Measurements from ENCODE around the gene SLC49A3. TPM values are rescaled to one million over a fixed set of nuclear protein-coding genes. Genes with fewer than 3 reads are reported as not detected.
"Not testable (repeated sequence)": the region's sequence is repeated elsewhere in the genome, so short reads cannot be mapped to it uniquely, and the experiment has no call there.

SLC49A3 gene
- total and polyA plus RNA-seq, 2 of the 13 experiments (the other 11 are each of a cell fraction or from before 2014, with no cell fraction given): 0.07 to 0.17 TPM

GRCh38 chr4:699816-700580, 11.0 kb upstream of the SLC49A3 start:
- Histone ChIP-seq H3K4me2 (ENCODE audit: low read depth, low read length) (peak overlapping the region; percentile 72), H3K9me3 (ENCODE audit: low read length) (no peaks in the 10 kb centered on the region), H3K9ac (ENCODE audit: insufficient read depth, low read depth, low read length) (peak overlapping the region; percentile 29; the same call in 1 of the 2 replicates), H3K4me3 (replicated peaks in 1 of 3; ENCODE audit: insufficient read depth in 1 of 3, low read depth in 2 of 3, low read length in 3 of 3) (peak overlapping the region in 2 of 3 experiments; percentile 31 to 50; a peak in 3 of 6 replicates), H4K20me1 (ENCODE audit: insufficient read depth, low read length) (no peaks in the 10 kb centered on the region), H3K27ac (ENCODE audit: extremely low read length, insufficient read depth, low read length) (no peak overlapping the region), H2AFZ (ENCODE audit: low read length) (peak overlapping the region; percentile 93), H3K27me3 (ENCODE audit: control insufficient read depth in 1 of 2, insufficient read depth in 2 of 2, low read length in 2 of 2) (peaks cover 3 to 23% of the 10 kb centered on the region in 2 experiments; a peak in 2 of 5 replicates), H3K4me1 (ENCODE audit: insufficient read depth, low read length) (peaks cover 41% of the 10 kb centered on the region), H3K79me2 (ENCODE audit: insufficient read depth, low read length) (no peaks in the 10 kb centered on the region), H3K36me3 (replicated peaks in 1 of 2; ENCODE audit: control insufficient read depth in 1 of 2, insufficient read depth in 2 of 2, low read length in 2 of 2) (no peaks in the 10 kb centered on the region)
- TF ChIP-seq ZNF883 (CRISPR knock-in tag; IDR thresholded peaks at IDR 0.05; ENCODE audit: not compliant biosample characterization): no peak
- TF ChIP-seq, protein P1, sequence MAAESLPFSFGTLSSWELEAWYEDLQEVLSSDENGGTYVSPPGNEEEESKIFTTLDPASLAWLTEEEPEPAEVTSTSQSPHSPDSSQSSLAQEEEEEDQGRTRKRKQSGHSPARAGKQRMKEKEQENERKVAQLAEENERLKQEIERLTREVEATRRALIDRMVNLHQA (CRISPR knock-in tag; IDR thresholded peaks at IDR 0.05): no peak
- no peak for TF ChIP-seq HNRNPUL1 (IDR thresholded peaks at IDR 0.05; ENCODE audit: low read depth, low read length)
- TF ChIP-seq NFKBIZ (CRISPR knock-in tag; IDR thresholded peaks at IDR 0.05): no peak
- TF ChIP-seq ZFP36L2 (CRISPR knock-in tag; IDR thresholded peaks at IDR 0.05): no peak
- intact Hi-C loops (cut with micrococcal nuclease; ENCODE audit: unreplicated experiment) (no loop called here), in situ Hi-C loops (cut with HindIII; ENCODE audit: extremely low pct_ligation_motif_present, low pct_unique_long_range_greater_than_20kb) (no loop called here)
- POLR2A ChIA-PET: interaction anchor here (1.1 to 1.6 kb wide), 3 partner anchors 13 to 22 kb away, joined by 3 to 15 read pairs (median 4); no protein-coding TSS in a partner anchor
- WGBS (ENCODE audit: low lambda C conversion rate): 47% methylated on average over 21 of the region's 27 CpGs
- BruUV-seq (replicated peaks): no TSS peak
- DNase-seq (ENCODE audit: low spot score) (no peak), ATAC-seq (no peak), FAIRE-seq (no peak)
- CTCF ChIA-PET (ENCODE audit: low intra/inter-chr PET ratio, low total read pairs): interaction anchor here (2.7 kb wide), 1 partner anchor 16 kb away, joined by 7 read pairs; no protein-coding TSS in a partner anchor

GRCh38 chr4:694341-694940, 5.5 kb upstream of the SLC49A3 start:
- H2AFZ ChIP-seq (ENCODE audit: low read length); H4K20me1 ChIP-seq (ENCODE audit: insufficient read depth, low read length); H3K4me3 ChIP-seq (replicated peaks in 1 of 3; ENCODE audit: insufficient read depth in 1 of 3, low read depth in 2 of 3, low read length in 3 of 3); H3K4me2 ChIP-seq (ENCODE audit: low read depth, low read length); H3K9me3 ChIP-seq (ENCODE audit: low read length); intact Hi-C loops (cut with micrococcal nuclease; ENCODE audit: unreplicated experiment); H3K9ac ChIP-seq (ENCODE audit: insufficient read depth, low read depth, low read length); ATAC-seq; BruUV-seq (replicated peaks); POLR2A ChIA-PET; in situ Hi-C loops (cut with HindIII; ENCODE audit: extremely low pct_ligation_motif_present, low pct_unique_long_range_greater_than_20kb); FAIRE-seq; H3K27ac ChIP-seq (ENCODE audit: extremely low read length, insufficient read depth, low read length); DNase-seq (ENCODE audit: low spot score); CTCF ChIA-PET (ENCODE audit: low intra/inter-chr PET ratio, low total read pairs); H3K36me3 ChIP-seq (replicated peaks in 1 of 2; ENCODE audit: control insufficient read depth in 1 of 2, insufficient read depth in 2 of 2, low read length in 2 of 2); H3K79me2 ChIP-seq (ENCODE audit: insufficient read depth, low read length): not testable (repeated sequence)
- WGBS (ENCODE audit: low lambda C conversion rate): 54% methylated on average over 12 of the region's 12 CpGs
- H3K4me1 ChIP-seq (ENCODE audit: insufficient read depth, low read length): peaks cover 42% of the 10 kb centered on the region
- H3K27me3 ChIP-seq (ENCODE audit: control insufficient read depth in 1 of 2, insufficient read depth in 2 of 2, low read length in 2 of 2): peaks cover 2 to 32% of the 10 kb centered on the region in 2 experiments; a peak in 3 of 5 replicates
